ENCODE measurements around the gene ETS1.

Gene ETS1

GRCh38 chr11:128551058-128551457 is 36.3 kb downstream of the ETS1 start:
- TF ChIP-seq ZBTB7A (IDR thresholded peaks at IDR 0.05; ENCODE audit: low read depth), result no peak
- no peak for TF ChIP-seq TCF12 (IDR thresholded peaks at IDR 0.05; ENCODE audit: low read depth)
- no peak for TF ChIP-seq YY1 (IDR thresholded peaks at IDR 0.05; ENCODE audit: low read depth)
- no peak for TF ChIP-seq FOXM1 (IDR thresholded peaks at IDR 0.05; ENCODE audit: borderline replicate concordance, low read depth)
- no peak for TF ChIP-seq REST (IDR thresholded peaks at IDR 0.05; ENCODE audit: low read depth)
- no peak for TF ChIP-seq RAD21 (IDR thresholded peaks at IDR 0.05; ENCODE audit: low read depth)
- TF ChIP-seq MAX (IDR thresholded peaks at IDR 0.05), result no peak
- no peak for TF ChIP-seq TEAD4 (IDR thresholded peaks at IDR 0.05)
- TF ChIP-seq NFIC (IDR thresholded peaks at IDR 0.05), result no peak
- TF ChIP-seq CEBPB (IDR thresholded peaks at IDR 0.05), result no peak
- no peak for TF ChIP-seq EP300 (IDR thresholded peaks at IDR 0.05; ENCODE audit: borderline replicate concordance)
- TF ChIP-seq CREB1 (IDR thresholded peaks at IDR 0.05; ENCODE audit: low read depth), result no peak
- TF ChIP-seq EGR1 (IDR thresholded peaks at IDR 0.05), result no peak
- no peak for TF ChIP-seq USF1 (IDR thresholded peaks at IDR 0.05)
- no peak for TF ChIP-seq TAF1 (IDR thresholded peaks at IDR 0.05; ENCODE audit: low read depth)

GRCh38 chr11:128550261-128550821 is 37.0 kb downstream of the ETS1 start:
- TF ChIP-seq MAX (IDR thresholded peaks at IDR 0.05) (no peak), RAD21 (IDR thresholded peaks at IDR 0.05; ENCODE audit: low read depth) (no peak), TEAD4 (IDR thresholded peaks at IDR 0.05) (no peak), YY1 (IDR thresholded peaks at IDR 0.05; ENCODE audit: low read depth) (no peak), FOXM1 (IDR thresholded peaks at IDR 0.05; ENCODE audit: borderline replicate concordance, low read depth) (no peak), REST (IDR thresholded peaks at IDR 0.05; ENCODE audit: low read depth) (no peak), NFIC (IDR thresholded peaks at IDR 0.05) (no peak), CREB1 (IDR thresholded peaks at IDR 0.05; ENCODE audit: low read depth) (no peak), TCF12 (IDR thresholded peaks at IDR 0.05; ENCODE audit: low read depth) (no peak), EGR1 (IDR thresholded peaks at IDR 0.05) (no peak), CEBPB (IDR thresholded peaks at IDR 0.05) (no peak), EP300 (IDR thresholded peaks at IDR 0.05; ENCODE audit: borderline replicate concordance) (no peak), USF1 (IDR thresholded peaks at IDR 0.05) (no peak), TAF1 (IDR thresholded peaks at IDR 0.05; ENCODE audit: low read depth) (no peak), ZBTB7A (IDR thresholded peaks at IDR 0.05; ENCODE audit: low read depth) (no peak)

GRCh38 chr11:128549256-128549944 is 38.0 kb downstream of the ETS1 start:
- TF ChIP-seq YY1 (IDR thresholded peaks at IDR 0.05; ENCODE audit: low read depth) (no peak), TCF12 (IDR thresholded peaks at IDR 0.05; ENCODE audit: low read depth) (no peak), TEAD4 (IDR thresholded peaks at IDR 0.05) (no peak), ZBTB7A (IDR thresholded peaks at IDR 0.05; ENCODE audit: low read depth) (no peak), REST (IDR thresholded peaks at IDR 0.05; ENCODE audit: low read depth) (no peak), MAX (IDR thresholded peaks at IDR 0.05) (no peak), NFIC (IDR thresholded peaks at IDR 0.05) (no peak), FOXM1 (IDR thresholded peaks at IDR 0.05; ENCODE audit: borderline replicate concordance, low read depth) (no peak), CREB1 (IDR thresholded peaks at IDR 0.05; ENCODE audit: low read depth) (no peak), CEBPB (IDR thresholded peaks at IDR 0.05) (no peak), TAF1 (IDR thresholded peaks at IDR 0.05; ENCODE audit: low read depth) (no peak), EGR1 (IDR thresholded peaks at IDR 0.05) (no peak), RAD21 (IDR thresholded peaks at IDR 0.05; ENCODE audit: low read depth) (no peak), USF1 (IDR thresholded peaks at IDR 0.05) (no peak)

Data from Ishikawa (cell line).